OCI-M2 (cell line): ENCODE results near the gene ZNF502.

Source experiments
- DNase-seq: peaks from one replicate; lab custom pipeline; 2025; ENCODE audit not compliant: unreplicated experiment; lab: John Stamatoyannopoulos, UW

The ZNF502 gene

GRCh38 chr3:44764248-44764647 is 51.8 kb downstream of the ZNF502 start:
- DNase-seq: no peak

GRCh38 chr3:44771424-44772098 is 59.1 kb downstream of the ZNF502 start:
- DNase-seq: no peak

GRCh38 chr3:44772099-44772442 is 59.6 kb downstream of the ZNF502 start:
- no peak for DNase-seq
